A204.1 (cell line): ENCODE data around the gene GGCT.
"Not testable (repeated sequence)": the region's sequence is repeated elsewhere in the genome, so short reads cannot be mapped to it uniquely, and the experiment has no call there.

ENCODE experiments used
- FAIRE-seq: peaks from 2 replicates; lab custom pipeline; 2012; peaks lifted over from hg19 to GRCh38; lab: Jason Lieb, UNC

Gene GGCT

DNA sequence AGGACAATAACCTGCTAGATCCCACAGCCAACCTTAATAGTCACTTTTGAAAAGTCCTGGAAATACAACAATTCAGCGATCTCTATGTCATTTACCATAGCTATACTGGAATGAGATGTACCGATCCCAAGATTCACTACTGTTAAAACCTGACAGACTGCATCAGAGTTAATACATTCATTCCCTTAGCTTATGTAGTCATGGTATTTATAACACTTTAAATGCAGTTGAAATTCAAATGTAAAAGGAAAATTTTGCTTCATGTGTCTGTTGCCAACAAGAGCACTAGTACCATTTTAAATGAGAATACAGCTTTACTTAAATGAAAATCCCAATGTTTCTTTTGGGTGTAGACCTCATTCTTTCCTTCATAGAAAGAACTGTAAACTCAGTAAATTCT lies 11.1 kb upstream of the GGCT start:
- FAIRE-seq = no peak

DNA sequence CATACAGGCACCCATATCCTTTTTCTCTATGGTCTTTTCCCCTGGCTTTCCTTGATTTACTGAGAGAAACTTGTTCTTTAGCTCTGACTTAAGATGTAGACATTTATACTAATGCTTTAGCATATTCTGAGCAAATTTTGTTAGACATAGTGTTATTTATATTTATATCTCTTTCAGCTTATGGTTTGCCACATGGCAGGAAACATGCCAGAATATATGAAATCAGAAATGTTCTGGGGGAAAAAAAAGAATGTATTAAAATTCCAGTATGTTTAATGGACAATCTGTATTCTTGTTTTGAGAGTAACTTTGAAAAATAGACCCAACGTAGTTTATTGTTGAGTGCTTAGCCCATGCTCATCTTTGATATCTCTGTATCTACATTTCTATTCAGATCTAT lies 10.1 kb upstream of the GGCT start:
- FAIRE-seq = no peak

- FAIRE-seq = no peak
These were observed 9.5 kb upstream of the GGCT start for GRCh38 chr7:30514177-30514576.

- no peak for FAIRE-seq
These were observed 9.1 kb upstream of the GGCT start for GRCh38 chr7:30513762-30514161.

- FAIRE-seq = no peak
These were observed 7.5 kb upstream of the GGCT start for GRCh38 chr7:30511973-30512662.

DNA sequence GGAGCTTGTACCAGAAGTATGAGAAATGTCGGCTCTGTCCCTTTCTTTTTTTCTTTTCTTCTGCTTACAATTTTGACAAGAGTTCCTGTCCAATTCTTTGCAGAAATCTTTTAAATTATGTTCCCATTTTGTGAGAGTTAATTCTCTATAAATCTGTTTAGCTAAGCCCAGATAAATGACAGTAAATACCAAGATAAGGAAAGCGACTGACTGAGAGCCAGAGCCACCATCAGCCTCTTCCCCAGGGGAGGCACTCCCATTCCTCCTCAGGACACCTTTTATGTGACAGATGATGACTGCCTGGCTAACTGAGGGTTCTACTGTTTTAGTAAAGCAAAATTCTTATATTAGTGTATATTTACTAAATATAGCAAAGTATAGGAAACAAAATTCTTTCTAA lies 6.9 kb upstream of the GGCT start:
- no peak for FAIRE-seq

DNA sequence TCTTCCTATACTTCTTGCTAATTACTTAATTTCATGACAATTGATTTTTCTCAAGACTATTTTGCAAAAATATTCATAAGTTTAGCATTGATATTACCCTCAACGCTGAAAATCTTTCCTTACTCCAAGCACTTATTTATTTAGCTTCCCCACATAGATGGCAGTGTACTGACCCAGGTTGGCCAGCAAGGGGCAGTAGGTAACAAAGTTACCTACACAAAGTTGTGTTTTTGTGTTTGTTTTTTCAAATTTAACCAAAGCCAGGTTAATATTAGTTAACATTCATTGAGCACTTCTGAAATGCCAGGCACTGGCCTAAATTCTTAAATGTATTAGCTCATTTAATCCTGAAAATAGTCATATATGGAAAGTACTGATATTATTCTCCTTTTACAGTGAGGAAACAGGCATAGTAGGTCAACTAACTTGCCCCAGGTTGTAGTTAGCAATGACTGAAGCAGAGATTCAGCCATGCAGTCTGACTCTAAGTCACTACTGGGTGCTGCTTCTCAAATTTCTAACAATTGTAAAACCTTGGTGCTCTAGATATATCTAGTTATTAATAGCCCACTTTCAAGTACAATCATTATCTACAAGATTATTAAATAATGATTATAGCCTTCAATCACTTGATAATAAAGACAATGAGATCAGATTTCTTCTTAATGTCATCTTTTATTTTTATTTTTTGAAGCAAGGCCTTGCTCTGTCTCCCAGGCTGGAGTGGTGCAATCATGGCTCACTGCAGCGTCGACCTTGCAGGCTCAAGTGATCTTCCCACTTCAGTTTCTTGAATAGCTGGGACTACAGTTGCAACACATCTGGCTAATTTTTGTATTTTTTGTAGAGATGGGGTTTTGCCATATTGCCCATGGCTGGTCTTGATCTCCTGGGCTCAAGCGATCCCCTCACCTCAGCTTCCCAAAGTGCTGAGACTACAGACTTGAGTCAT lies 5.8 kb upstream of the GGCT start:
- FAIRE-seq = peak; percentile 74

DNA sequence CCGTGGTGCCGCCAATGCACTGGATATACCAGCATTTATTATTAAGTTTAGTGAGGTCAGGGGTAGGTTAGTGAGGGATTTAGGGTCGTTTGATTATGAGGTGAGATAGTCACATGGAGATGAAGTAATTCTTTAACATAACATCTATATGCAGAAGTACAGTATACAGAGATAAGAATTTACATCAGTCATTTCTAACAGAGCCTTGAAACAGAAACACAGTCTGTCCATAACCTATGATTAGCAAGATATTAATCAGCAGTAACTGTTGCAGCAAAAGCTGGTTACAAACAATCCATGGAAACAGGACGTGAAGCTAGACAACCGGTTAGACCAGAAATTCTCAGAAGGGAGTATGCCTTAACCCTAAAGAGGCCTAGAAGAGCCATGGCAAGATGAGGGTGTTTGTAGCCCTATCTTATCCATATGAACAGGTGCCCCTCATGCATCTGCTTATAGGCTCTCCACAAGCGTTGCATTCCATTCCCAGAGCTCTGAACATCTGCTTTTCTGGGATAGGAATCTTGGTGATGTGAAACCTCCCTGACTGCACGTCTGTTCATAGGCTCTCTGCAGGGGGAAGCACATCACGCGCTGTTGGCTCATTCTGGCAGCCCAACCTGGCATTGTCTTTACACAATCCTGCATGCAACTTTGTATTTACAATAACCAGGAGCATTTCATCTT lies 4.7 kb upstream of the GGCT start:
- FAIRE-seq = not testable (repeated sequence)

DNA sequence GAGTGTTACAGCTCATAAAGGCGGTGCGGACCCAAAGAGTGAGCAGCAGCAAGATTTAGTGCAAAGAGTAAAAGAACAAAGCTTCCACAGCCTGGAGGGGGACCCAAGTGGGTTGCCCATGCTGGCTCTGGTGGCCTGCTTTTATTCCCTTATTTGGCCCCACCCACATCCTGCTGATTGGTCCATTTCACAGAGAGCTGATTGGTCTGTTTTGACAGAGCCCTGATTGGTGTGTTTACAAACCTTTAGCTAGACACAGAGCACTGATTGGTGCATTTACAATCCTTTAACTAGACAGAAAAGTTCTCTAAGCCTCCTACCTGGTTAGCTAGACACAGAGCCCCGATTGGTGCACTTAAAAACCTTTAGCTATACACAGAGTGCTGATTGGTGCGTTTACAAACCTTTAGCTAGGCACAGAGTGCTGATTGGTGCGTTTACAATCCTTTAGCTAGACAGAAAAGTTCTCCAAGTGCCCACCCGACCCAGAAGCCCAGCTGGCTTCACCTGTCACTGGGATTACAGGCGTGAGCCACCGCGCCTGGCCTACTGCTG lies 2.8 kb upstream of the GGCT start:
- FAIRE-seq = not testable (repeated sequence)

DNA sequence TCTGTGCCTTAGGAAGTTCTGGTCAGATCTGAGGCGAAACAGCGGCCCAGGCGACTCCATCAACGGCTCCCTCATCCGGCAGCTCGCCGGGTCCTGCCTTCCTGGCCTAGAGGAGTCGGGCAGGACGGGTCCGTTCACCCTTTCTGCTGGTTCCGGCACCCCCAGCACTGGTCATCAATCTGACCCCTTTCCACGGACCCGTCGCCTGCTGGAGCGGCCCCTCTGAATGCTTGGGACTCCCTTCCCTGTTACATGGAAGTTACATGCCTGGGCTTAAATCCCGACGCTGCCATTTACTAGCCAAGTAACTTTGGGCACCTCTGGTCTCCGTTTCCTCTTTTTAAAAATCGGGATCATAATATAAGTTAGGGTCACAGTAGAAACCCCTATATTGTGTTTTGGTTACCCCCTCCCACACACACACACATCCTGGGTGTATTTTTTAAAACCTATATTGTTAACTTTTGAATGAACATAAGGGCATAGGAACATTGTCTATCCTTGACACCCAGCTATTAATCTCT lies 607 bp upstream of the GGCT start:
- no peak for FAIRE-seq

GRCh38 chr7:30503274-30504212 lies 1.1 kb downstream of the GGCT start:
- no peak for FAIRE-seq

GRCh38 chr7:30502470-30503251 lies 2.0 kb downstream of the GGCT start:
- no peak for FAIRE-seq

DNA sequence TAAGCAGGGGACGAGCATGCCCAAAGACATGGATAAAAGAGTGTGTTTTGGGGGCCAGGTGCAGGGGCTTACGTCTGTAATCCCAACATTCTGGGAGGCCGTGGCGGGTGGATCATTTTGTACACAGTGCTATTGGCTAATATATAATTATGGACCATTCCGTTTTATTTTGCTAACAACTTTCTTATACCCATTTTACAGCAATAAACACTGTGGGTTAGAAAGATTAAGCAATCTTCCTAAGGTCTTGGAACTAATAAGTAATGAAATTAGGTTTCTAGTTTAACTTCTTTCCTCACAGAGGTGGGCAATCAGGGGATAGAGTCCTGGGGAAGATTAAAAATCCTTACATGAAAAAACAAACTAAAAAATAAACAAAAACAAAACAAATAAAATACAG lies 3.4 kb downstream of the GGCT start:
- FAIRE-seq = no peak

GRCh38 chr7:30493228-30493627 lies 11.4 kb downstream of the GGCT start:
- no peak for FAIRE-seq

DNA sequence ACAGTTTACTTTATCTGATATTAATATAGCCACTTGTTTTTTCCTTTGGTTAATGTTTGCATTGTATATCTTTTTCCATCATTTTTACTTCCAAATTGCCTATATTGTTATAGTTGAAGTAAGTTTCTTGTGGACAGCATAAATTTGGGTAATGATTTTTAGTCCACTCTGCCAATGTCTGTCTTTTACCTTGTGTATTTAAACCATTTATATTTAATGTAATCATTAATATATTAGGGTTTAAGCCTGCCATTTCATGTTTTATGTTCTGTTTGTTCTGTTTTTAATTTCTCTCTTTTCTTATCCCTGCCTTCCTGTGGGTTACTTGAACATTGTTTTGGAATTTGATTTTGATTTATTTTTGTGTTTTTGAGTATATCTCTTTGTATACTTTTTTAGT lies 13.2 kb downstream of the GGCT start:
- no peak for FAIRE-seq

DNA sequence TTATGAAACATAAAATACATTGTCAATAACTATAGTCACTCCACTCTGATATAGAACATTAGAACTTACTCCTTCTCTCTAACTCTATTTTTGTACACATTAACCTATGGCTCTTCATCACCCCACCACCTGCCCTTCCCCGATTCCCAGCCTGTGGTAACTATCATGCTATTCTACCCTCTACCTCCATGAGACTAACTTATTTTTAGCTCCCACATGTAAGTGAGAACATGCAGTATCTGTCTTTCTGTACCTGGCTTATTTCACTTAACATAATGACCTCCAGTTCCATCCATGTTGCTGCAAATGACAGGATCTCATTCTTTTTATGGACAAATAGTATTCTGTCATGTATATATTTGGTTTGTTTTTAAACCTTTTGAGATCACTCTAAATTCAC lies 17.3 kb downstream of the GGCT start:
- FAIRE-seq = no peak

GRCh38 chr7:30485667-30486066 lies 19.0 kb downstream of the GGCT start:
- FAIRE-seq = no peak

DNA sequence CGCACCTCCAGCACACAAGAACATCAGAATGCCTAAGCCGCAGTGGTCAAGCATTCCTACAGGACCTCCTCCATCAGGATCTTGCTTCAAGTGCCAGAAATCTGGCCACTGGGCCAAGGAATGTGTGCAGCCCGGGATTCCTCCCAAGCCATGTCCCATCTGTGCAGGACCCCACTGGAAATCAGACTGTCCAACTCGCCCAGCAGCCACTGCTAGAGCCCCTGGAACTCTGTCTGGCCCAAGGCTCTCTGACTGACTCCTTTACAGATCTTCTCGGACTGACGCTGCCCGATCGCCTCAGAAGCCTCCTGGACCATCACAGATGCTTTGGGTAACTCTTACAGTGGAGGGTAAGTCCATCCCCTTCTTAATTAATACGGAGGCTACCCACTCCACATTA lies 23.2 kb downstream of the GGCT start:
- not testable (repeated sequence) for FAIRE-seq

DNA sequence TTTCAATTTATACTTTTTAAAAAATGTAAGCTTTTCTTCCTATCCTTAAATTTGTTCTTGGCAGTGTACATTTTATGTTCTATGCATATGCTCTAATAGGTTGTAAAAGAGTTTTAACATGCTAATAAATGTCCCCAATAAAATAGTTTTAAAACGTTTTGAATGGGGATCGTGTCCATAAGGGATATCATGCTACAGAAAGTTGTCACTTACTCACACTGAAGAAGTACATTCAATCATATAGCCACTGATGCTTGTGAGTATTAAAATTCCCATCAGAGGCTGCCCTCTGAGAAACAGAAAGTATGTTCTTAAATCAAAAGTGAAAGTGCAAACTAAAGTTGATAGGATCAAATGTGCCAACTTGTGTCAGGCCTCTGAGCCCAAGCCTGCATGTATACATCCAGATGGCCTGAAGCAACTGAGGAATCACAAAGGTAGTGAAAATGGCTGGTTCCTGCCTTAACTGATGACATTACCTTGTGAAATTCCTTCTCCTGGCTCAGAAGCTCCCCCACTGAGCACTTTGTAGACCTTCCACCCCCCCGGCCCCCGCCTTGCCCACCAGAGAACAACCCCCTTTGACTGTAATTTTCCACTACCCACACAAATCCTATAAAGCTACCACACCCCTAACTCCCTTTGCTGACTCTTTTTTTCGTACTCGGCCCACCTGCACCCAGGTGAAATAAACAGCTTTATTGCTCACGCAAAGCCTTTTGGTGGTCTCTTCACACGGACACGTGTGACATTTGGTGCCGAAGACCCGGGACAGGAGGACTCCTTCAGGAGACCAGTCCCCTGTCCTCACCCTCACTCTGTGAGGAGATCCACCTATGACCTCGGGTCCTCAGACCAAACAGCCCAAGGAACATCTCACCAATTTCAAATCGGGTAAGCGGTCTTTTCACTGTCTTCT lies 25.2 kb downstream of the GGCT start:
- peak; percentile 11 for FAIRE-seq
